PC-9 (cell line): ENCODE results near the gene GAL3ST1.

Experiments used
- CTCF ChIP-seq: fragments of 200-600 bp; sonication (generic); conservative IDR thresholded peaks from 2 replicates; pipeline ENCODE4 v1.6.1; 2017; ENCODE audit warnings: mixed run types, antibody characterized with exemption, mild to moderate bottlenecking, moderate library complexity
- EZH2 ChIP-seq: fragments of 200-600 bp; sonication (generic); IDR thresholded peaks from 2 replicates; pipeline ENCODE4 v1.8.0; 2017; ENCODE audit warnings: antibody characterized with exemption, low read depth

- TF ChIP-seq CTCF (no peak), EZH2 (no peak)
Measured at GRCh38 chr22:30553971-30554370, 20.5 kb downstream of the GAL3ST1 start.
